HG03135 (cell line): ENCODE results near the gene PCDH7.

Experiments
- ATAC-seq: cut with Tn5 transposase; IDR thresholded peaks from one replicate; pipeline ENCODE4 v1.9.1; 2021; ENCODE audit warnings: mild to moderate bottlenecking, moderate library complexity; ENCODE audit not compliant: unreplicated experiment

The PCDH7 gene

GRCh38 chr4:30725562-30725961, 5.4 kb downstream of the PCDH7 start:
- no peak for ATAC-seq

GRCh38 chr4:30726090-30726675, 6.0 kb downstream of the PCDH7 start:
- no peak for ATAC-seq

- no peak for ATAC-seq
Observed at GRCh38 chr4:30727409-30727808, 7.2 kb downstream of the PCDH7 start.

- no peak for ATAC-seq
Observed at GRCh38 chr4:30728311-30728710, 8.1 kb downstream of the PCDH7 start.

- no peak for ATAC-seq
Observed at GRCh38 chr4:30743897-30744296, 23.7 kb downstream of the PCDH7 start.

GRCh38 chr4:30744386-30744785, 24.2 kb downstream of the PCDH7 start:
- no peak for ATAC-seq

- no peak for ATAC-seq
Observed at GRCh38 chr4:30744957-30745640, 24.9 kb downstream of the PCDH7 start.

GRCh38 chr4:30746735-30747134, 26.6 kb downstream of the PCDH7 start:
- no peak for ATAC-seq

- no peak for ATAC-seq
Observed at GRCh38 chr4:30753316-30753715, 33.1 kb downstream of the PCDH7 start.

GRCh38 chr4:30754021-30754420, 33.9 kb downstream of the PCDH7 start:
- ATAC-seq = no peak

- ATAC-seq = no peak
Observed at GRCh38 chr4:30755346-30755745, 35.2 kb downstream of the PCDH7 start.

GRCh38 chr4:30756553-30756952, 36.4 kb downstream of the PCDH7 start:
- no peak for ATAC-seq

GRCh38 chr4:30757357-30757756, 37.2 kb downstream of the PCDH7 start:
- ATAC-seq = no peak

- no peak for ATAC-seq
Observed at GRCh38 chr4:30760551-30760950, 40.4 kb downstream of the PCDH7 start.

GRCh38 chr4:30763321-30763727, 43.2 kb downstream of the PCDH7 start:
- no peak for ATAC-seq

GRCh38 chr4:30765022-30765421, 44.9 kb downstream of the PCDH7 start:
- no peak for ATAC-seq

- no peak for ATAC-seq
Observed at GRCh38 chr4:30767147-30767845, 47.1 kb downstream of the PCDH7 start.

GRCh38 chr4:30768277-30768676, 48.1 kb downstream of the PCDH7 start:
- no peak for ATAC-seq

- ATAC-seq = no peak
Observed at GRCh38 chr4:30769093-30769492, 48.9 kb downstream of the PCDH7 start.

- ATAC-seq = no peak
Observed at GRCh38 chr4:30770049-30770549, 49.9 kb downstream of the PCDH7 start.

GRCh38 chr4:30770812-30771211, 50.6 kb downstream of the PCDH7 start:
- ATAC-seq = no peak

GRCh38 chr4:30776451-30776850, 56.3 kb downstream of the PCDH7 start:
- no peak for ATAC-seq
